NCI-H1092 treated with DMSO at 0.1 percent for 48 hours (cell line): ENCODE data around the gene LRRC4.

Experiments
- DNase-seq: peaks from one replicate; lab custom pipeline; 2025; lab: John Stamatoyannopoulos, UW

Gene LRRC4

DNA sequence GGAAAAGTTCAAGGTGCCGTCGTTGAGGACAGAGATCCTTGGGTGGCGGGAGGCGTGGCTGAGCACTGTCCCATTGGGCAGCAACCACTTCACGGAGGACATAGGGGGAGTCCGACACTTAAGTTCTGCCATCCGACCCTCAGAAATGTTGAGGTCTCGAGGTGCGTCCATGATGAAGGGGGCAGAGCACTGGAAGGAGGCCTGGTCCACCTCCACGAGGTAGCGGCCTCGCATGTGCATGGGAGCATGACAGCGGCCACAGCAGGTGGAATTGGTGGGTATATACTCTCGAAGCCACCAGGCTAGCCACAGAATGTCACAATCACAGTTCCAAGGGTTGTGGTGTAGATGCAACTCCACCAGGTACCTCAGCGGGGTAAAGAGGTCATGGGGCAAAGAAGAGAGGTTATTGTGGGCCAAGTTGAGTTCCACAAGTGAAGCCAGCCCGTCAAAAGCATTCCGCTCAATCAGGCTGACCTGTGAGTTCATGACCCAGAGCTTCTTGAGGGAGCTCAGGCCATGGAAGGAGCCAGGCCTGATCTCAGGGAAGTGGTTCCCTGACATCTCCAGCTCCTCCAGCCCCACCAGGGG, 1.7 kb downstream of the LRRC4 start:
- no peak for DNase-seq

DNA sequence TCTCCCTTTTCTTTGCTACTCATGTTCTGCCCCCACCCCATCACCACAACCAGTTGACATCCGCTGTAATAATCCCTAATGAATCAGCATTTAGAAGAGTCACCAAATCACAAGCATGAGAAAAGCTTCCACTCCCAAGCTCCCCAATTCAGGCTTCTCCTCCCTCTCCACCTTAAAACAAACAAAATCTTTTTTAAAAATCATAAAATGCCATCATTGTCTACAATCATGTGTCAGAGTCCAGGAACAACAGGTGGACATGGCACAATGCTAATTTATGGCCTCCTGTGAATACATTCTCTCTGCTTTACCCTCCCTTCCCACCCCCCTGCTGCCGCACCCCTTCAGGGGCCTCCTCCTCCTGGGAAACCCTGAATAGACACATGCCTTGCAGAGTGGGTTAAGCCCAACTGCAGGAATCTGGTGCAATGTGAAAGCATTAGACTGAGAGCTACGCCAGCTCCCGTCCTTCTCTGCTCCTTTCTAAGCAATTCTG, 3.7 kb downstream of the LRRC4 start:
- no peak for DNase-seq

DNA sequence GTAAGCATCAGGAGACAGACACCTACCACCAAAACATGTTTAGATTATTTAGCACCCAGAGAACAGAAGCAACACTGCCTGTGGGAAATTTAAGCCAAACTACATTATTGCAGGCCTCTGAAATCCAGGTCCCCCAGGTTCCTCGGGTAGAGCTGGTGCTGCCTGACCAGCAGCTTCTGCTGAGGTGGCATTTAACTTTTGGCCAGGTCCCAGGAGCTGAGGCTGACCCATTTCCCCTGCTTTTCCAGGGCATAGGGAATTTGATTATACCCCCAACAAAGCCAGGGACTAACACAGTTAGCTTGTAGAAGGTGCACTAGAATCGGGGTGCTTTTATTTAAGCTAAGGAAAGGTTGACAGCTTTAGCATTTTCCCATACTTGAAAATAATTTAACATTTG, 4.7 kb downstream of the LRRC4 start:
- no peak for DNase-seq

DNA sequence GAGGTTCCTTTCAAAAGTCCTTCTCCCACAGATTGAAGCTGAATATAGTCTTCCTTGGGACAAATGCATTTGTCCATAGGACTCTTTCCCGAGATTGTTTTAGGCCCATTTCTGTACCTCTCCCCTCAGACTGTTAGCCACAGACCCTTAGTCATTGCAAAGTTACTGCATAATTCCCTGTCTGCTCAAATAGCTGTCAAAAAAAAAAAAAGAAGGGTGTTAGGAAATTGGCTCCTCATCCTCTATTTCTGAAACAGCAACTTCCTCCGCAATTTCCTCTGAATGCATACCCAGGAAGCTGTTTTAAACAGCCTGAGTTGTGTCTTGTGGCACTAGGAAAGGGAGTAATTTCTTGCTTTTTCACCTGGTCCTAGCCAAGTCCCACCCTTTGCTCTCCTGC, 5.4 kb downstream of the LRRC4 start:
- no peak for DNase-seq

DNA sequence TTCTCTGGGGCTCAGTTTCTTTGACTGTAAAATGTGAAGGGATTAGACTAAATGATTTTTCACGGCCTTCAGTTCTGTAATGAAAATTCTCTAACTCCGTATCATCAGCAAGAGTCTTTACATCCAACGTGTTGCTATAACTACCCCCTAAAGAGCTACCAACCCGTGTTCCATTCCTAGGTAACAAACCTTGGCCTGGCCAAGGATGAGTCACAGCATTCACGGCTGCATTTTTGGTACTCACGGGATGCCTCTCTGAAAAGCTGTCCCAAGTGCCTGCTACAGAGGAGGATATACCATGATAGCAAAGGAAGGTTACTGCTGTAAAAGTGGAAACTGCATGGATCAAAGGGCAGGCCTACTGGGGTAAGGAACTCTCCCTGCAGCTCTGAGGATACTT, 5.9 kb downstream of the LRRC4 start:
- no peak for DNase-seq

DNA sequence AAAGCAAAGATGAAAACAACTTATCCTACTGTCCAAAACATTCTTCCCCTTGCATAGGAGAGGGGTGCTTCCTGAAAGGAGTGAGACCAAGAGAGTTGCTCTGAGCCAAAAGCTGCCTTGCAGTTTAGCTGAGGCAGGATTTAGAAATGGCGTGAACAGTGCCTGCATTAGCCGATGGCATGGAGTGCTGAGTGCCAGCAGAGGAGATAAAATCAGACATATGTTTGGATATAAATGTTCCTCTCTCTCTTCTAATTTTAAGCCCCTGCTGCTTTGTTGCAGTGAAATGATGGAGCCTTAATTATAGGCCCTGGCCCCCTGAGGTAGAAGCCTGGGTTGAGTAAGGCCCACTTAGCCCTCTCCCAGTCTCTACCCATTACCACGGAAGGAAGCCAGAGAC, 7.1 kb downstream of the LRRC4 start:
- no peak for DNase-seq

DNA sequence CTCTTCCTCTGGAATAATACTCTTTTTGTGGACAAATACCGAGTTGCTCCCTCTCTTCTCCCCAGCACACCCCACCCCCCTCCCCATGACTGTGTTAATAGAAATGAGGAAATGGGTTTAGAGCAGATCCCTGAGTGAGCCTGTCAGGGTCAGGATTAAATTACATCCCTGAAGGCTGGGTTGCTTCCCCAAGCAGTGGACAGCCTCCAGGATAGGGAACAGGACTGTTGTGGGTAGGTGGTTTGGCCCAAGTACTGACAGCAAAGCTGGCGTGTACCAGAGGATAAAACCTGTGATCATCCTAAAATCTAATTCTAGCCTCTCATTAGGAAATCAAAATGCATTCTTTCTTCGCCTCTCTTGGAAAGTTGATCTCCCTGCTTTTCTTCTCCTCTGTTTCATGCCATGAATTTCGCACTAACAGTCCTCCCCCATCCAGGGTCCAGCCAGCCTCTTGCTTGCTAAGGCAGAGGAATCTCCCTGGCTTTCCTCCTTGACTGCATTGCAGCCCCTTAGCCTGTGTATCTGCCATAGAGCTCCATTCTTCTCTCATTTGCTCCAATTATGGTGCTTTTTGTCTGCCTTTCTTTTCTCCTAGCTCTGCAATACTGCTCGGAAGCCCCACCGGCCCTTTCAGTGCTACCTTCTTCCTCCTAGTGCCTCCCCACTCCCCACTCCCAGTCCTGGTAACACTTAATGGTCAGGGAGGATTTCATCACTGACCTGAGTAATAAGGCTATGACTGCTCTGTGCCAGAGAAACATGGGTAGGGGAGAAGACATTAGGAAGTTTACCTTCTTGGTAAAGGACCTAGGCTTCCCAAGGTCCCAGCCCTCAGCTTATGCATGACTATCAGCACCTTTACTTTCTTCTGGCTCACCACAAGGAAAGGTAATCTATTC, 8.4 kb downstream of the LRRC4 start:
- no peak for DNase-seq

DNA sequence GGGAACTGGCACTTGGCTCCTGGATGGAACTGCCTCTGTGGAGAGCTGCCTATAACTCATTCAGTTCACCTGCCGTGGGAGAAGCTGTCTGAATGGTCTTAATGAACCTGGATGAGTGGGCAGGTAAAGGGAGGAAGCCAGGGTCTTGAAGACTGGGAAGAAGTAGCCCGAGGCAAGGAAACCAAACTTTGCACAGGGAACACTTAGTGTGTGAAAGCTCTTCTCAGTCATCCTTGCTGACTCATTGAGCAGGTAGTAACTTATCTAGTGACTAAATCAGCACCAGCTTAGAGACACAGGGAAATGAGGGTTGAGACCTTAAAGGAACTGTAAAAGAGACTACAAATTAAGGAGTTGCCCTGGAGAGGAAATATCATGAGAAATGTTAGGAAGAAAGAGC, 9.9 kb downstream of the LRRC4 start:
- no peak for DNase-seq

DNA sequence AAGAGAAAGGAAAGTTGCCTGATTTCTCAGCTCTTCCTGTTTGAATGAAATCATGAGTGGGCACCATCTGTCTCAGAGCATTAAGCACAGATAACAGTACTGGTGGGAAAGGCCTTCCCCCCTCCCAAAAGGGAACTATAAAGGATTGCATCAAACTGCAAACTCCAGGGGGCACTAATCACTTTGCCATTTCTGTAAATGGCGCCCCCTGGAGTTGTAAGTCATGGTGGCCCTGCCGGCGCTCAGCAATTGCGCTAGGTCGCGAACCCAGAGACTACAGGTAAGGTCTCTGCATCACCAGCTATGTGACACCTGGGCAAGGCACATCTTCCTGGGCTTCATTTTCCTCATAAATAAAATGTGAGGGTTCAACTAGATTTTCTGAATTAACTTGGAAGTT, 11.1 kb downstream of the LRRC4 start:
- no peak for DNase-seq

DNA sequence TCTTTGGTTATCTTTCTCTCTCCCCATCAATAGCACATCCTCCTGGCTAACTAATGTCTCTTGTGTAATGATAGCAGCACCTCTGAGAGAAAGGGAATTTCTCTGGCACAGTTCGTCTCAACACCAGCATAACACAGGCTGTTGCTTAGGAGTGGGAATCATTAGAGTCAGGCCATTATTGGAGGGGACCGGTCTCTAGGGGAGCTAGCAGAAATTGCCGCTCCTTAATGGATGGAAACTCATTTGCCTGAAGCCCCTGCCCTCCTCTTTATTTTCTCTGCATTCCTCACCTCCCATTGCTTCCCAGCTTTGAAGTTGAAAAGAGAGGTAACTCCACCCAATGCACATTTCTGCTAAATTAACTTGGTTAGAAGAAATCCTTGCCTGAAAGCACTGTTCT, 11.9 kb downstream of the LRRC4 start:
- DNase-seq = no peak

DNA sequence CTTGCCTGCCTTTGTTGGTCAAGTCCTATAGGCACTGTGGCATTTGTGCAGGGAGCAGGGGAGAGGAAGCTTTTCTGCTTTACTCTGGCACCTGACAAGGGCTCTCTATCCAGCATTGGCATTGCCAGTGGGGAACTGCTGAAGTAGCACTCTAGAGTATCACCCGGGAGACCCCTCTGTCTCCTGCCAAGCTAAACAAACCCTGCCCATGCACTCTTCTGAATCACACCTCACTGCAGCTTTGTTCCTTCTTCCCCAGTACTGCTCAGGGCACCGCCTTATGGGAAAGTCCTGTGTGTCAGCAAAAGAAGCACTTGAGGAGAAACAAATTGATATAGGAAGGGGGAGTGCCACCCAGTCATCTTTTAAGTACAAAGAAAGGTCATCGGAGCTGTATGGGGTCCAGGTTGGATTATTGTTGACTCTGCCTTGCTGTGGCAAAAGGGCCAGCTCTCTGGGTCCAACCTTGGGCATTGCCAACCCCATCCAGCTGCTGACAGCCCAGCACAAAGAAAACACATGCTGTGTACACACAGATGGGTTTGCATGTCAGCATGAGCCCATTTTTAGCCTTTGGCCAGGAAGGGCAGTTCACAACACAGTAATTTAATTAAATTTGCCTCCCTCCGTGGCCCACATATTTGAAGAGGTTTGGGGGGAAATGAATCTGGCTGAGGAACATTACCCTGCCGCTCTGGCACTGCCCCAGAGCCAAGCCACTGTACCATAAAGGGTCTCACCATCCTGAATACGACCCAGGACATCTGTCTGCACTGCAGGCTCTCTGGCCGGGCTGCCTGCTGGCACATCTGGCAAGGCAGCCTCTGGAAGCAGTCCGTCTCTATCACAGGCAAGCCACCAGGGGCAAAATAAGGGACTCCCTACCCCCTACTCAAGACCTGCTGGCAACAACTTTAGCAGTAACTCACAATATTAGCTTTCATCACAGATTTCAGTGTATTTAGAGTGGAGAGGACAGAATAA, 13.1 kb downstream of the LRRC4 start:
- DNase-seq = peak; percentile 99

DNA sequence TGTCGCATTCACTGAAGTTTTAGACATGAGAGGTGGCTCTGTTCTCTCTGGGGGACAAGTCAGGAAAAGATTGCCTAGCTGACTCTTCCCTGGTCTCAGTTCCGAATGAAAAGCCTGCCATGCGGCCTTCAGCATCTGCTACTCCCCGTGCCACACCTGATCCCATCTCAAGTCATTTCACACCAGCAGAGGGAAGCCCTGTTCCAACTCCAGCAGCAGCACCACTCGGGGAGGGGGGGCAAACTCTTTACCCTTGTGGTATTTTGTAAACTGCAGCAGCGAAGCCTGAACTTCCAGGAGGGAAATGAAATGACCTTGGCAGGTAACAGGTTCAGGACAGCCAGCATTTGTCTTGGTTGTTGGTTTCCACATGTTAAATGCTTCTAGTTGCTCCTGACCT, 13.8 kb downstream of the LRRC4 start:
- peak; percentile 87 for DNase-seq

DNA sequence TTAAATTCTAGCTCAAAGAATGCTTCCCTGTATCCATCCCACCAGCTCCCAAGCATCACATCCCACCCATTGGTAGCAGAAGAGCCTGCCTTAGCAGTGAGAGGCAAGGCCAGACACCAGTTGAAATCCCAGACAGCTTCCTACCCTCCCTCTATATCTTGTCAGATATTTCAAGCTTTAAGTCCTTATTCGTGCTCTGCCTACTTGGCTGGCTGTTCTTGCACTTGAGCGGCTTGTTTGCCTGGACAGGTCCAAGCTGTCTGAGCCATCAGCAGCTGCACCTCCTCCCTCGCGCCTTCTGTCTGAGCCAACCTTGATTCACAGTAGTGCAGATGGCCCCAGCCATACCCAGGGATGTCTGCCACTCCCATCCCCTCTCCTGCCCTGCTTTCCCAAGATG, 16.4 kb downstream of the LRRC4 start:
- no peak for DNase-seq

DNA sequence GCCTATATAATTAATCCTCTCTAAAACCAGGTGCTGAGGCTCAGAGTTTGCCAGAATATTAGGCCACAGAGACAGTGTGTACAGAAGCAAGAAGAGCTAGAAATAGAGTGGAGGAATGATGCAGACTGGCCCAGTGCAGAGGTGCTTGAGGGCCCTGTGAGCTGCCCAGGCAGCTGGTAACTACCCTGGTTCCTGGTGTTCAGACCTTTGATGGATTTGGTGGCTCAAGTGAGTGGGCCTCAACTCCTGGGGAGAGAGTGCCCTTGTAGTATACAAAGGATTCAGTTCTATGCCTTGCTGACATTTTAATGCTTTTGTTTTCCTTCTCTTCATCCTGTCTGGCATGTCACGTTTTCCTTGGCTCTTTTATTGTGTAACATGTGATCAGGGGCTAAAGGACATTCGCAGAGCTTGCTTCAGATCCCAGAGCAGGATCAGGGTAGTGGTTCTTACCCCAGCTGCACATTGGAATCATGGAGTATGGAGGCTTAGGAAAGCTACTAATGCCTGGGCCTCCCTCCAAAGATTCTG, 20.0 kb downstream of the LRRC4 start:
- DNase-seq = no peak

DNA sequence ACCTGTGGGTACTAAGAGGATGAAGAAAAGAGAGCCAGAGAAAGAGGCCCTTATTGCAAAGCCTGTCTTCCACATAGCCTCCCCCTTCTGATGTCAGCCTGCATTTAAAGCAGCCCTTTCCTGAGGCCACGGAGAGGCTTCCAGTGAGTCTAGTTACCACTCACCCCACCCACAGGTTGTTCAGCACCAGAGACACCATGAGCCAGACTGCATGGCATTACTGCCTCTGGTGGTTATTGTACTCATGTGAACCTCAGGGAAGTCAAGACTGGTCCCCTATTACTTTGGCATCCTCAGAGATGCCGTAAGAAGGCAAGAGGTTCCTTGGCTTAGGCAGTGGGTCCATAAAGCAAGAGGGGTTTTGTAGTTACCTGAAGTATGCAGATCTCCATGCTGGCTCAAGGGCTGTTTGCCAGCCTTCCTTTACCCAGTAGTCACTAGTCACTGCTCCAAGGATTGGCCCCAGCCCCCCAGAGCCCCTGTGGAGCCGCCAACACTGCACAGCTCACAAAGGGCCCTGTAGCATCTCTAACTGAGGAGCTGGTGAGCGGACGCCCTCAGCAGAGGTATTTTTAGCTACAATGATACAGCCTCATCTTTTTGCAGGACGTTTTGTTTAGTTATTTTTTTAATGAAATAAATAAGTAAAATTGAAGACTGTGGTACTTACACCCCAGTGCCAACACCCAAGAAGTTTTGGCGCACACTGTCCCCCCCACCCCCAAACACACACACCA, 20.7 kb downstream of the LRRC4 start:
- DNase-seq = no peak

DNA sequence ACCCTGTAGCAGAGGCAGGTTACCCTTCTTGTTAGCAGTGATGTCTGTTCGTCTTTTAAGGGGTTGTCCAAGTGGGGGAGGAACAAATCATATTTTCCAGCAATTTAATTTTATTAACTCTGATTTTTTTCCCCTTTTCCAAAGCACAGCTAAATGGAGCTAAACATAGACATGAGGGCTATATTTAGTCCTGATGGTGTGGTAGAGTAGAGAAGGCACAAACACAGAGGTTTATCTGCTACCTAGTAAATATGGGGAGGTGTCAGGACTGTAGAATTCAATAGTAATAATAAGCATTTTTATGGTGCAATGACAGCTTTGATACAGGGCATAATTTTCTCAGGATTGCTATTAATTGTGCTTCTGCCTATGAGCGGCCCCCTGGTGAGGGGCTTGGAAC, 22.5 kb downstream of the LRRC4 start:
- DNase-seq = no peak

DNA sequence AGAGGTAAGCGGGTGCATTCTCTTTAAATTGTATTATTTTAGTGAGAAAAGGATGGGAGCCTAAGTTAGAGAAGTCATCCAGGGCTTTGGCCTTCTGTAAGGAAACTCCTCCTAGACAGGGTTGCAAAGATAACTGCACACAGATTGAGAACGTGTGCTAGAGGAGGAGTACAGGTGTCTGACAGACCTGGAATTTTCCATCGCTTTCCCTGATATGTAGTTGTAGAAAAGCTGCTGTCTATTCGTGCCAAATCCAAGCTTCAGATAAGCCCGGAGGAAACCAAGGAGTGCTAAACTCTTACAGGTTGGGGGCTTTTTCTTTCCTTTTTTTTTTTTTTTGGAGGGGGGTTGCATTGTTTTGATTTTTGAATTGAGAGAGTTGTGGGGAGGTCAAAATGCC, 23.1 kb downstream of the LRRC4 start:
- no peak for DNase-seq

DNA sequence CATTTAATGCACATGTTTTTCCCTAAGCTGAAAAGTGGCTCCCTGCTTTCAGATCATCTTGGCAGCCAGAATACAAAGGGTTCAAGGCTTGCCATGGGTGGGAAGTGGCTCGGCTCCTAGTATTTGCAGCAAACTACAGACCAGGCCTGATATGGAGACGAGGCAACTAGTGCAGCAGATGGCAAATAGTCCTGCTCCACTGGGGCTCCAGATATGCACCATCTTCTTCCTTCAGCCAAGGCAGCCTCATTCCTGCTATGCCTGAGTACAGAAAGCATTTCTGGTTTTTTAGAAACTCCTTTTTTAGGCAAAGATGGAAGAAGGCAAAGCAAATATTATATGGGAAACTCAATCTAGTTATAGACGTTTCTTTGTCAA, 23.9 kb downstream of the LRRC4 start:
- no peak for DNase-seq

DNA sequence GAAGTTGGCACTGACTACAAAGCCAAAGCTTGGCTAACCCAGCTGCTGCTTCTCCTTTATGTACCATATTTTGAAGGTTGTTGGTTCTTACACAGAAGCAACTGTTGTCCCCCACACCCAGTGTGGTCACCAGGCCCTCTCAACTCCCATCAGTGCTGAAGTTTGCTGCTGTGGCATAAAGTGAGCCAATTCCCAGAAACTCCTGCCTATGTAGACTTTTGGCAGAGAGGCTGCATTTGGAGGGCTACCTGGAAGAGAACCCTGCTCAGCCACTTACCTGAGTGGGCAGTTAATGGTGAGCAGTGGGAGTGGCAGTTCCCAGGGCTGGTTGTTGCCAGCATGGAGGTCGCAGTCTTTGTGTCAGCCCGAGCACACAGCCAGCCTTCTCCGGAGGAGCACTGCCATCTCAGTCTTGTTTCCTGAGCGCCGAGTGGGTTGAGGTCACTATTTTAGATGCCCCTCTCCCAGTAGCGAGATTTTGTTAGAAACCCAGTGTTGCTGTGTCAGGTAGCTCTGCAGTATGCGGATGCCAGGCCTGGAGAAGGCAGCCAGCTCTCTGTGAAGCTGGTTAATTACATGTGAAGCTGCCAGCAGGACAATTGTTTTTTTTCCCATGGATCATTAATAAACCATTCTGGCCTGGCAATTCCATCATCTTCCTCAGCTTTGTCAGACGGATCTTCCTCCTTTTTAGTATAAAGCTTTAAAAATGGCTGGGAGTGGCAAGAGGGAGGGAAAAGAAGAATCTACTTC, 24.5 kb downstream of the LRRC4 start:
- no peak for DNase-seq

DNA sequence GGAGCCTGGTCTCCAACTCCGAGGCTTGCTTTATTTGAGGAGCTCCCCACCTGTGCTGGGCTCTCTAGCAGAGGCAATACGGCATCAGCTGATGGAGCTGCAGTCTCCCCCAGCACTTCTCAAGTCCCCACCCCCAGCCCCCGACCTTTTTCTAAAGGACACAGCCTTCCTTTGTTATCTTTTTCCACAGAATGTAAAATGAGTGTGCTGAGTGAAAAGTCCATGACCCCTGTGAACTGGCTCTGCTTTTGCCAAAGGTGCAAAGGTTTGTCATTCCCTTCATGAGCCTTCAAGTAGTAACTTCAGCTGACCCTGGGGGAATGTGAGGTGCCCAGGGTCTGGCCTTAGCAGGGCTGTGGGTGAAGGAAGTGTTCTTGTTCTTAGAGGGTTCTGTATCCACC, 25.5 kb downstream of the LRRC4 start:
- DNase-seq = no peak

DNA sequence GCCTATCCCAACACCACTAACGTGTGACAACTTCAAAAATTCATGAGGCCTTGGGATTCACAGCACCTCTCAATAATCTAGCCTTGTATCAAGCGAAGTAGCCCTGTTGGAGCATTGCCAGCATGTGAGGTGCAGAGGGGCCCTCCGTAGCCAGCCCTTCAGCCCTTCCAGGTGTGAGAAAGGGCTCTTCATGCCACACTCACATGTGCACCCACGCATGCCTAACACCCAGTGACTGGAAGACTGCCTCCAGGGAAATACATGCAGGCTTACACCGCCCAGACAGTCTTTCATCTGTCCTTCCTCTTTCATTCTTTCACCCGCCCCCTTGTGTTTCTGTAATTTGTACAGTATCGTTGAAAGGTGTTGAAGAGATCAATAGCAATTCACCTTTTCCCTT, 26.1 kb downstream of the LRRC4 start:
- peak; percentile 61 for DNase-seq
